Measurements from ENCODE around the gene PRPF19. TPM values are rescaled to one million over a fixed set of nuclear protein-coding genes. Genes with fewer than 3 reads are reported as not detected.

Gene PRPF19
- polyA plus RNA-seq, 4 donors, result 89.2 to 130 (median 118) TPM

GRCh38 chr11:60862171-60862570, 44.2 kb downstream of the PRPF19 start:
- DNase-seq (ENCODE audit: low read depth in 4 of 4, low spot score in 3 of 4), result no peak

GRCh38 chr11:60860943-60861342, 45.4 kb downstream of the PRPF19 start:
- no peak for DNase-seq (ENCODE audit: low read depth in 4 of 4, low spot score in 3 of 4)

- no peak for DNase-seq (ENCODE audit: low read depth in 4 of 4, low spot score in 3 of 4)
These were observed 46.7 kb downstream of the PRPF19 start for GRCh38 chr11:60859616-60860250.

GRCh38 chr11:60858731-60859464, 47.5 kb downstream of the PRPF19 start:
- no peak for DNase-seq (ENCODE audit: low read depth in 4 of 4, low spot score in 3 of 4)

- no peak for DNase-seq (ENCODE audit: low read depth in 4 of 4, low spot score in 3 of 4)
These were observed 48.1 kb downstream of the PRPF19 start for GRCh38 chr11:60858236-60858635.

GRCh38 chr11:60857378-60858232, 48.8 kb downstream of the PRPF19 start:
- DNase-seq (ENCODE audit: low read depth in 4 of 4, low spot score in 3 of 4), result no peak

- DNase-seq (ENCODE audit: low read depth in 4 of 4, low spot score in 3 of 4), result no peak
These were observed 50.4 kb downstream of the PRPF19 start, which contains the start of gene PTGDR2 for GRCh38 chr11:60855726-60856633. Gene PTGDR2, minus strand, starts transcription at chr11:60855950. Its CDS starts 2,228 bp downstream, at chr11:60853722.

- DNase-seq (ENCODE audit: low read depth in 4 of 4, low spot score in 3 of 4), result no peak
These were observed 51.3 kb downstream of the PRPF19 start for GRCh38 chr11:60854847-60855725.

GRCh38 chr11:60854140-60854846, 52.1 kb downstream of the PRPF19 start:
- DNase-seq (ENCODE audit: low read depth in 4 of 4, low spot score in 3 of 4), result no peak

- DNase-seq (ENCODE audit: low read depth in 4 of 4, low spot score in 3 of 4), result no peak
These were observed 53.1 kb downstream of the PRPF19 start for GRCh38 chr11:60852982-60853950.

GRCh38 chr11:60852117-60852981, 54.0 kb downstream of the PRPF19 start:
- DNase-seq (ENCODE audit: low read depth in 4 of 4, low spot score in 3 of 4), result no peak

GRCh38 chr11:60851327-60852104, 54.9 kb downstream of the PRPF19 start:
- DNase-seq (ENCODE audit: low read depth in 4 of 4, low spot score in 3 of 4), result no peak

- DNase-seq (ENCODE audit: low read depth in 4 of 4, low spot score in 3 of 4), result no peak
These were observed 56.5 kb downstream of the PRPF19 start for GRCh38 chr11:60849641-60850520.

- no peak for DNase-seq (ENCODE audit: low read depth in 4 of 4, low spot score in 3 of 4)
These were observed 57.7 kb downstream of the PRPF19 start for GRCh38 chr11:60848714-60849151.

- no peak for DNase-seq (ENCODE audit: low read depth in 4 of 4, low spot score in 3 of 4)
These were observed 58.5 kb downstream of the PRPF19 start for GRCh38 chr11:60847896-60848295.

All from left renal pelvis (tissue), 4 donors.